COLO668 (cell line): ENCODE results near the gene ADH1A.
"Not testable (repeated sequence)": the region's sequence is repeated elsewhere in the genome, so short reads cannot be mapped to it uniquely, and the experiment has no call there.

Experiments used
- DNase-seq: peaks from one replicate; lab custom pipeline; 2025; ENCODE audit not compliant: unreplicated experiment; lab: John Stamatoyannopoulos, UW

Gene ADH1A

GRCh38 chr4:99290848-99291786, at the start of gene ADH1A:
Gene ADH1A (minus strand): TSS chr4:99290985. CDS start chr4:99290914, 71 bp downstream.
- DNase-seq: no peak

GRCh38 chr4:99339172-99339571, 48.4 kb upstream of the ADH1A start:
- no peak for DNase-seq

GRCh38 chr4:99336553-99336952, 45.8 kb upstream of the ADH1A start:
- DNase-seq: no peak

- no peak for DNase-seq
Measured at GRCh38 chr4:99334880-99335279, 44.1 kb upstream of the ADH1A start.

- no peak for DNase-seq
Measured at GRCh38 chr4:99330648-99331047, 39.9 kb upstream of the ADH1A start.

- DNase-seq: no peak
Measured at GRCh38 chr4:99329876-99330275, 39.1 kb upstream of the ADH1A start.

GRCh38 chr4:99324979-99325378, 34.2 kb upstream of the ADH1A start:
- DNase-seq: no peak

- DNase-seq: no peak
Measured at GRCh38 chr4:99324361-99324760, 33.6 kb upstream of the ADH1A start.

- DNase-seq: no peak
Measured at GRCh38 chr4:99323756-99324155, 33.0 kb upstream of the ADH1A start.

- DNase-seq: no peak
Measured at GRCh38 chr4:99321241-99322191, 30.7 kb upstream of the ADH1A start, which contains the start of gene ADH1B. Gene ADH1B (minus strand): TSS chr4:99321401. CDS start chr4:99321331, 70 bp downstream.

- not testable (repeated sequence) for DNase-seq
Measured at GRCh38 chr4:99317811-99318210, 27.0 kb upstream of the ADH1A start.

GRCh38 chr4:99317354-99317753, 26.6 kb upstream of the ADH1A start:
- DNase-seq: no peak

- no peak for DNase-seq
Measured at GRCh38 chr4:99315839-99316238, 25.1 kb upstream of the ADH1A start.

- DNase-seq: no peak
Measured at GRCh38 chr4:99314211-99314610, 23.4 kb upstream of the ADH1A start.

GRCh38 chr4:99310389-99310788, 19.6 kb upstream of the ADH1A start:
- DNase-seq: no peak

GRCh38 chr4:99305638-99306400, 15.0 kb upstream of the ADH1A start:
- no peak for DNase-seq

- DNase-seq: no peak
Measured at GRCh38 chr4:99301376-99302164, 10.8 kb upstream of the ADH1A start.

GRCh38 chr4:99300934-99301333, 10.1 kb upstream of the ADH1A start:
- peak; percentile 26 for DNase-seq

- no peak for DNase-seq
Measured at GRCh38 chr4:99293357-99293756, 2.6 kb upstream of the ADH1A start.

- DNase-seq: no peak
Measured at GRCh38 chr4:99285387-99285786, 5.4 kb downstream of the ADH1A start.
